Hepatocyte (in vitro differentiated cells): ENCODE measurements around the gene LDLRAD4. TPM values are rescaled to one million over a fixed set of nuclear protein-coding genes. Genes with fewer than 3 reads are reported as not detected.

ENCODE experiments used
- DNase-seq: peaks from one replicate; pipeline ENCODE4 v3.0.0-alpha.2; 2016; ENCODE audit warnings: low spot score
- H2AFZ ChIP-seq: fragments of 200-600 bp; sonication (generic); 2 replicates; pipeline ENCODE4 v1.6.0; 2016; ENCODE audit warnings: antibody characterized with exemption, mild to moderate bottlenecking
- H3K27ac ChIP-seq: fragments of 200-600 bp; sonication (generic); 2 replicates; pipeline ENCODE4 v1.5.1; 2016; ENCODE audit warnings: mild to moderate bottlenecking
- H3K27me3 ChIP-seq: fragments of 200-600 bp; sonication (generic); 2 replicates; pipeline ENCODE4 v1.6.1; 2016
- H3K36me3 ChIP-seq: fragments of 200-600 bp; sonication (generic); replicated peaks from 2 replicates; pipeline ENCODE4 v1.5.1; 2016; ENCODE audit warnings: low read depth; ENCODE audit not compliant: insufficient read depth
- H3K4me1 ChIP-seq: fragments of 200-600 bp; sonication (generic); 2 replicates; pipeline ENCODE4 v1.5.1; 2016; ENCODE audit warnings: mild to moderate bottlenecking, moderate library complexity; ENCODE audit not compliant: insufficient read depth
- H3K4me2 ChIP-seq: fragments of 200-600 bp; sonication (generic); 2 replicates; pipeline ENCODE4 v1.6.0; 2016
- H3K4me3 ChIP-seq: fragments of 200-600 bp; sonication (generic); 2 replicates; pipeline ENCODE4 v1.5.1; 2016; ENCODE audit warnings: mild to moderate bottlenecking
- H3K79me2 ChIP-seq: fragments of 200-600 bp; sonication (generic); 2 replicates; pipeline ENCODE4 v1.6.0; 2017; ENCODE audit warnings: mild to moderate bottlenecking
- H3K9me2 ChIP-seq: fragments of 200-600 bp; sonication (generic); replicated peaks from 2 replicates; pipeline ENCODE4 v1.6.0; 2017; ENCODE audit warnings: mild to moderate bottlenecking; ENCODE audit not compliant: insufficient read depth
- H3K9me3 ChIP-seq: fragments of 200-600 bp; sonication (generic); 2 replicates; pipeline ENCODE4 v1.5.1; 2016; ENCODE audit warnings: low read depth, mild to moderate bottlenecking
- H4K20me1 ChIP-seq: fragments of 200-600 bp; sonication (generic); 2 replicates; pipeline ENCODE4 v1.6.0; 2016; ENCODE audit warnings: mild to moderate bottlenecking; ENCODE audit not compliant: insufficient read depth, poor library complexity, severe bottlenecking
- EZH2 ChIP-seq: fragments of 200-600 bp; sonication (generic); IDR thresholded peaks from 2 replicates; pipeline ENCODE4 v1.6.1; 2016; ENCODE audit warnings: antibody characterized with exemption, mild to moderate bottlenecking, borderline replicate concordance
- EZH2phosphoT487 ChIP-seq: fragments of 200-600 bp; sonication (generic); IDR thresholded peaks from one replicate; pipeline ENCODE4 v1.6.1; 2018; ENCODE audit warnings: antibody characterized with exemption, mild to moderate bottlenecking, low read depth, moderate library complexity; ENCODE audit not compliant: unreplicated experiment, severe bottlenecking
- WGBS: methylation state at CpG from one replicate; pipeline ENCODE4 v1.1.6; 2016; ENCODE audit warnings: low lambda C conversion rate; ENCODE audit errors: missing lambda C conversion rate; 5-methylcytosine and 5-hydroxymethylcytosine counted together
- polyA plus RNA-seq: library from polyadenylated mRNA; unstranded; fragments of >200 nt; fragmentation: Nextera tagmentation; extraction: Ambion mirVana; gene quantifications from 2 replicates; pipeline ENCODE4 v1.2.1, GENCODE V29; 2016
- total RNA-seq: library from RNA; depleted of rRNA; stranded (reverse); fragments of >200 nt; gene quantifications from 2 replicates; pipeline ENCODE4 v1.2.3, GENCODE V29; 2014
- TF ChIP-seq, protein P1 (sequence below): fragments of 200-600 bp; sonication (generic); IDR thresholded peaks from 2 replicates; pipeline ENCODE4 v1.5.1; 2016; ENCODE audit warnings: antibody characterized with exemption, mild to moderate bottlenecking; ENCODE audit not compliant: poor library complexity

LDLRAD4 gene
- total and polyA plus RNA-seq, 2 experiments from 2014 or later: 15.1 to 29.0 TPM

DNA sequence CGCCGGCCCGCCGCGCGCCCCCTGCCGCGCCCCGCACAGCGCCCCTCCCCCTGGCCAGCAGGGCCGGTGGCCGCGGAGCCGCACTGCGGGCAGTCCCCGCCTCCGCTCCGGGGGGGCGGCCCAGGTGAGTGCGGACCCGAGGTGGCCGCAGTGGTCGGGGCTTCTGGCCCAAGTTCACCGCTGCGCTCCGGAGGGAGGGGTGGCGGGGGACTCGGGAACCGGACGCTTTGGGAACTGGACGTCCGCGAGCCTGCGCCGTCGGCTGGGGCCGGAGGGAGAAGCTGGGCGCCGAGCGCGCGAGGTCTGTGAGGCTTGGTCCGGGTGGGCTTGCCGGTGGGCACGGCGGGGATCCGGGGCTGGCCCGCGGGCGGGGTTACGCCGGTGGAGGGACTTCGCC lies 591 bp upstream of the LDLRAD4 start:
- peaks cover 22% of the 10 kb centered on the region for H3K4me1 ChIP-seq
- H3K9me3 ChIP-seq: no peaks in the 10 kb centered on the region
- peak overlapping the region; percentile 45 for H2AFZ ChIP-seq
- H3K27ac ChIP-seq: peak overlapping the region; percentile 72
- WGBS: 0% methylated on average over 16 of the region's 53 CpGs
- H3K4me2 ChIP-seq: peak overlapping the region; percentile 96
- peaks cover 13% of the 10 kb centered on the region for H3K27me3 ChIP-seq
- H3K36me3 ChIP-seq: no peaks in the 10 kb centered on the region
- peaks cover 4% of the 10 kb centered on the region for H3K79me2 ChIP-seq
- no peaks in the 10 kb centered on the region for H3K9me2 ChIP-seq
- peak overlapping the region; percentile 77 for H3K4me3 ChIP-seq
- no peaks in the 10 kb centered on the region for H4K20me1 ChIP-seq
- TF ChIP-seq, protein P1, sequence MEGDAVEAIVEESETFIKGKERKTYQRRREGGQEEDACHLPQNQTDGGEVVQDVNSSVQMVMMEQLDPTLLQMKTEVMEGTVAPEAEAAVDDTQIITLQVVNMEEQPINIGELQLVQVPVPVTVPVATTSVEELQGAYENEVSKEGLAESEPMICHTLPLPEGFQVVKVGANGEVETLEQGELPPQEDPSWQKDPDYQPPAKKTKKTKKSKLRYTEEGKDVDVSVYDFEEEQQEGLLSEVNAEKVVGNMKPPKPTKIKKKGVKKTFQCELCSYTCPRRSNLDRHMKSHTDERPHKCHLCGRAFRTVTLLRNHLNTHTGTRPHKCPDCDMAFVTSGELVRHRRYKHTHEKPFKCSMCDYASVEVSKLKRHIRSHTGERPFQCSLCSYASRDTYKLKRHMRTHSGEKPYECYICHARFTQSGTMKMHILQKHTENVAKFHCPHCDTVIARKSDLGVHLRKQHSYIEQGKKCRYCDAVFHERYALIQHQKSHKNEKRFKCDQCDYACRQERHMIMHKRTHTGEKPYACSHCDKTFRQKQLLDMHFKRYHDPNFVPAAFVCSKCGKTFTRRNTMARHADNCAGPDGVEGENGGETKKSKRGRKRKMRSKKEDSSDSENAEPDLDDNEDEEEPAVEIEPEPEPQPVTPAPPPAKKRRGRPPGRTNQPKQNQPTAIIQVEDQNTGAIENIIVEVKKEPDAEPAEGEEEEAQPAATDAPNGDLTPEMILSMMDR: no peak
- TF ChIP-seq EZH2: peak; percentile 32
- no peak for TF ChIP-seq EZH2phosphoT487
- DNase-seq: no peak

GRCh38 chr18:13218997-13219396 lies 437 bp downstream of the LDLRAD4 start:
- Histone ChIP-seq H3K4me1 (peaks cover 32% of the 10 kb centered on the region), H2AFZ (no peak overlapping the region), H4K20me1 (no peaks in the 10 kb centered on the region), H3K9me3 (no peaks in the 10 kb centered on the region), H3K4me3 (peak overlapping the region; percentile 77), H3K27me3 (peaks cover 13% of the 10 kb centered on the region), H3K4me2 (peak overlapping the region; percentile 96), H3K79me2 (peaks cover 4% of the 10 kb centered on the region), H3K9me2 (no peaks in the 10 kb centered on the region), H3K27ac (peak overlapping the region; percentile 72), H3K36me3 (no peaks in the 10 kb centered on the region)
- TF ChIP-seq, protein P1: no peak
- no peak for TF ChIP-seq EZH2phosphoT487
- TF ChIP-seq EZH2: no peak
- 13% methylated on average over 15 of the region's 15 CpGs for WGBS
- DNase-seq: no peak

GRCh38 chr18:13219593-13220159 lies 1.1 kb downstream of the LDLRAD4 start:
- Histone ChIP-seq H3K27ac (peak overlapping the region; percentile 72), H3K4me1 (peaks cover 33% of the 10 kb centered on the region), H3K4me2 (peak overlapping the region; percentile 96), H2AFZ (no peak overlapping the region), H4K20me1 (no peaks in the 10 kb centered on the region), H3K79me2 (peaks cover 4% of the 10 kb centered on the region), H3K9me3 (no peaks in the 10 kb centered on the region), H3K36me3 (no peaks in the 10 kb centered on the region), H3K9me2 (no peaks in the 10 kb centered on the region), H3K27me3 (peaks cover 13% of the 10 kb centered on the region), H3K4me3 (peak overlapping the region; percentile 77)
- no peak for DNase-seq
- WGBS: 55% methylated on average over 4 of the region's 4 CpGs
- TF ChIP-seq EZH2phosphoT487 (no peak), EZH2 (no peak)
- TF ChIP-seq, protein P1: no peak
